Measurements from ENCODE around the gene SUCO. TPM values are rescaled to one million over a fixed set of nuclear protein-coding genes. Genes with fewer than 3 reads are reported as not detected.

SUCO gene
- total RNA-seq, 1 donor from 2014 or later = 81.2 TPM

DNA sequence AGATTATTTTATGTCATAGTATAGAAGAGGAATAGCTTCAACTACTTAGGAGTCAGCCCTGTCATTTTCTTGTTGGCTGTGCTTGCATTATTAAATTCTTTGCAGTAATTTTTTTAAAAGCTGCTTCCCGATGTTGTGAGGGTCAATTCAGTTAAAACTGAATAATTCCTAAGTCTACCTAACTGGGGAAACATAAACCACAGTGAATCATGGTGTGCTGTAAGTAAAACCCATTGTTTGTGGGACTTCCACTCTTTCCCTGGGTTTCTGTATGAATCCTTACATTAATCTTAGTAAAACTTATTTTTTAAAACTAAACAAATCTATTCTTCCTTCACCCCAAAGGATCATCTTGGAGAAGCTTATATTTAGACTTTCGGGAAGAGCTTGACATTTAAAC is 4.4 kb downstream of the SUCO start:
- Mint-ChIP-seq H3K36me3 (ENCODE audit: low read depth, unreplicated experiment) (peaks cover 7% of the 10 kb centered on the region), H3K4me3 (ENCODE audit: unreplicated experiment) (no peak overlapping the region), H3K4me1 (ENCODE audit: unreplicated experiment) (peaks cover 58% of the 10 kb centered on the region), H3K27ac (ENCODE audit: unreplicated experiment) (peak overlapping the region; percentile 4), H3K27me3 (ENCODE audit: unreplicated experiment) (peaks cover 7% of the 10 kb centered on the region), H3K9me3 (ENCODE audit: unreplicated experiment) (no peaks in the 10 kb centered on the region)
- DNase-seq (ENCODE audit: low spot score) = no peak
- TF ChIP-seq, protein P1, sequence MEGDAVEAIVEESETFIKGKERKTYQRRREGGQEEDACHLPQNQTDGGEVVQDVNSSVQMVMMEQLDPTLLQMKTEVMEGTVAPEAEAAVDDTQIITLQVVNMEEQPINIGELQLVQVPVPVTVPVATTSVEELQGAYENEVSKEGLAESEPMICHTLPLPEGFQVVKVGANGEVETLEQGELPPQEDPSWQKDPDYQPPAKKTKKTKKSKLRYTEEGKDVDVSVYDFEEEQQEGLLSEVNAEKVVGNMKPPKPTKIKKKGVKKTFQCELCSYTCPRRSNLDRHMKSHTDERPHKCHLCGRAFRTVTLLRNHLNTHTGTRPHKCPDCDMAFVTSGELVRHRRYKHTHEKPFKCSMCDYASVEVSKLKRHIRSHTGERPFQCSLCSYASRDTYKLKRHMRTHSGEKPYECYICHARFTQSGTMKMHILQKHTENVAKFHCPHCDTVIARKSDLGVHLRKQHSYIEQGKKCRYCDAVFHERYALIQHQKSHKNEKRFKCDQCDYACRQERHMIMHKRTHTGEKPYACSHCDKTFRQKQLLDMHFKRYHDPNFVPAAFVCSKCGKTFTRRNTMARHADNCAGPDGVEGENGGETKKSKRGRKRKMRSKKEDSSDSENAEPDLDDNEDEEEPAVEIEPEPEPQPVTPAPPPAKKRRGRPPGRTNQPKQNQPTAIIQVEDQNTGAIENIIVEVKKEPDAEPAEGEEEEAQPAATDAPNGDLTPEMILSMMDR (IDR thresholded peaks at IDR 0.05; ENCODE audit: unreplicated experiment) = no peak

DNA sequence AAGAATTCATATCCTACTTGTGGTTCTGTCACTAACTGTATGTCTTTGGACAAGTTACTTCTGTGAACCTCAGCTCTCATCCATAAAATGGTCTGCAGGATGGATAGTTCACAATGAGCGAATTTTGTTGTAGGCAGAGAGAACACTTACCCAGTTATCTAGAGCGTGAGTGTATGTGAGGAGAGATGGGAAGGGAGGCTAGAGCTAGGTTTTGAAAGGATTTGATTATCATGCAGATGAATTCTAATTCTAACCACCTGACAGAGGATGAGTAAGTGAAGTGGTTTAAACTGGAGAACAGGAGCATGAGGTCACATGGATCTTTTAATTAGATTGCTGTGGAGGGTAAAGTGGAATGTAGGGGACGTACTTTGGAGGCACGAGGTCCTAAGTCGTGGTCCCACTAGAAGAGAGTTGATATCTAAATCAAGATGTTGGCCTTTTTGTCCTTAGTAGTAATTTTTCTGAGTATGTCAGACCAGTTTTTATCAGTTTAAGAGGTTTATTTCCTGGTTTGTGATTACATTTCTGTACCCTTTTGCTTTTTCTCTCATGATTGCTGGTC is 5.0 kb downstream of the SUCO start:
- peaks cover 7% of the 10 kb centered on the region for H3K36me3 Mint-ChIP-seq (ENCODE audit: low read depth, unreplicated experiment)

DNA sequence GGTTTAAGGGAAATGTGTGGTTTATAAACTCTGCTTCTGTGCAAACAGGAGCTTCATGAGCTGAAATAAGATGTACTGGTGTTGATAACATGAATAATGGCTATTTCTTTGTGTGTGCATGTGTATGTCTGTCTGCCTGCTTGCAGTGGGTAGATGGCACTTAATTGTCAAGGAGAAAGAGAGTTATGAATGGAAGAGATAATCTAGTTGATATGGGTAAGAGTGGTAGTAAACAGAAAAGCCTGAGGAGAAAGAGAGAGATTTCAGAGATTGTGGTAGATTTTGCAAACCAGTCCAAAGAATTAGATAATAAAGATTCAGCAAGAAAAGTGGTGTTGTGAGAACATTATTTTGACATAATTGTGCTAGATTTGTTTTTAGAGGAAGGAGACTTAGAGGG is 7.7 kb downstream of the SUCO start:
- TF ChIP-seq, protein P1 (IDR thresholded peaks at IDR 0.05; ENCODE audit: unreplicated experiment) = no peak
- H3K4me1 Mint-ChIP-seq (ENCODE audit: unreplicated experiment) = peaks cover 52% of the 10 kb centered on the region
- peaks cover 2% of the 10 kb centered on the region for H3K27me3 Mint-ChIP-seq (ENCODE audit: unreplicated experiment)
- DNase-seq (ENCODE audit: low spot score) = no peak
- peak overlapping the region; percentile 0 for H3K27ac Mint-ChIP-seq (ENCODE audit: unreplicated experiment)
- no peaks in the 10 kb centered on the region for H3K9me3 Mint-ChIP-seq (ENCODE audit: unreplicated experiment)
- no peak overlapping the region for H3K4me3 Mint-ChIP-seq (ENCODE audit: unreplicated experiment)
- H3K36me3 Mint-ChIP-seq (ENCODE audit: low read depth, unreplicated experiment) = no peaks in the 10 kb centered on the region

More for the DNA sequence above, 5.0 kb downstream of the SUCO start:
- Mint-ChIP-seq H3K9me3 (ENCODE audit: unreplicated experiment) (no peaks in the 10 kb centered on the region), H3K4me3 (ENCODE audit: unreplicated experiment) (no peak overlapping the region), H3K27me3 (ENCODE audit: unreplicated experiment) (peaks cover 6% of the 10 kb centered on the region), H3K27ac (ENCODE audit: unreplicated experiment) (peak overlapping the region; percentile 4), H3K4me1 (ENCODE audit: unreplicated experiment) (peaks cover 62% of the 10 kb centered on the region)
- TF ChIP-seq, protein P1 (IDR thresholded peaks at IDR 0.05; ENCODE audit: unreplicated experiment) = no peak
- no peak for DNase-seq (ENCODE audit: low spot score)

DNA sequence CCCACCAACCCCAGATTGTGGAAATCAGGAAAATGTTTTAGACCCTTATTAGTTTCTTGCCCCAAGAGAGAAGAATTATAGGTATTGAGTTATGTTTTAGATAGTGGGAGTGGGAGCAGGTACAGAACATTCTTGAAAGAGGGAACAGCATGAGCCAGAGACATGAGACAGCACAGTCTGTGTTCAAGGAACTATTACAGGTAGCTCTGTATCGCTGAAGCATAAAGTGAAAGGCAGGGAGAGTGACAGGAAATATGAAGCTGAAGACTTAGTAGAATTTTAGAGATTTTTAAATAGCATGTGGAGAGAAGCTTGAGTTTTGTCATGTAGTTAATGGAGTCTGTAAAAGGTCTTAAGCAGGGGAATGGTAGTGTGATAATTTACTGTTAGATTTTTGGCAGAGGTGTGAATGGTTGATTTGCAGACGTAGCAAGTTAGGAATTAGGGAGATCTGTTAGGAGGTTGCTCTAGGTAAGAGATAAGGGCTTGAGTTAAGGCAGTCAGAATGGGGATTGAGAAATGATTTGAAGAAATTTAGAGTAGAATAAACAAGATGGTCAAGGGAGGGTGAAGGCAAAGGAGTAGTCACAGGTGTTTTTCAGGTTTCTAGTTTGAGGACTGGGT is 11.6 kb downstream of the SUCO start:
- Mint-ChIP-seq H3K27me3 (ENCODE audit: unreplicated experiment) (peaks cover 2% of the 10 kb centered on the region), H3K4me3 (ENCODE audit: unreplicated experiment) (no peak overlapping the region), H3K9me3 (ENCODE audit: unreplicated experiment) (no peaks in the 10 kb centered on the region), H3K36me3 (ENCODE audit: low read depth, unreplicated experiment) (no peaks in the 10 kb centered on the region), H3K4me1 (ENCODE audit: unreplicated experiment) (peaks cover 46% of the 10 kb centered on the region), H3K27ac (ENCODE audit: unreplicated experiment) (no peak overlapping the region)
- DNase-seq (ENCODE audit: low spot score) = no peak
- TF ChIP-seq, protein P1 (IDR thresholded peaks at IDR 0.05; ENCODE audit: unreplicated experiment) = no peak

DNA sequence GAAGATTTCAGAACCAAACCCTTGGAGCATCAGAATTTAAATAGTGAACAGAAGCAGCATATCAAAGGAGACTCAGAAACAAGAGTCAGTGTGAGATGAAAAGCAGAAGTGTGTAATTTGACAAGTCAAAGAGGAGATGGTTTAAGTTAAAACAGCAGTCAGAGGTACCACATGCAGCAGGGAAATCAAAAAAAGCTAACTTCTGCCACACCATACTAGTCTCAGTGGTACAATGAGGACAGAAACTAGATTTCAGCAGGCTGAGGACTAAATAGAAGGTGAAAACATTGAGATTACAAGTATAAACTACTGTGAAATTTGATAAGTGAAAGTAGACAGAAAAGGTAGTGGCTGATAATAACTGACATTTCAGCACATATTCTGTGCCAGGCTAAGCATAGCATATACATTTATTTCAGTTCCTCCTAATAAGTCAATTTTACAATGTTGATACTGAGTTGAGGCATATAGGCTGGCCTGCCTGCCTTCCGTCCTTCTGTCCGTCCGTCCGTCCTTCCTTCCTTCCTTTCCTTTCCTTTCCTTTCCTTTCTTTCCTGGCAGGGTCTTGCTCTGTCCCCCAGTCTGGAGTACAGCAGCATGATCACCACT is 12.6 kb downstream of the SUCO start:
- Mint-ChIP-seq H3K9me3 (ENCODE audit: unreplicated experiment) (no peaks in the 10 kb centered on the region), H3K27me3 (ENCODE audit: unreplicated experiment) (peaks cover 2% of the 10 kb centered on the region), H3K36me3 (ENCODE audit: low read depth, unreplicated experiment) (no peaks in the 10 kb centered on the region)

More for the DNA sequence above, 12.6 kb downstream of the SUCO start:
- Mint-ChIP-seq H3K4me3 (ENCODE audit: unreplicated experiment) (no peak overlapping the region), H3K4me1 (ENCODE audit: unreplicated experiment) (peaks cover 51% of the 10 kb centered on the region), H3K27ac (ENCODE audit: unreplicated experiment) (no peak overlapping the region)
- TF ChIP-seq, protein P1 (IDR thresholded peaks at IDR 0.05; ENCODE audit: unreplicated experiment) = no peak
- DNase-seq (ENCODE audit: low spot score) = no peak

Data from endothelial cell (in vitro differentiated cells).